GM13976 (cell line): ENCODE results near the gene PACSIN1.

Source experiments
- DNase-seq: peaks from one replicate; pipeline ENCODE4 v3.0.0; 2012; ENCODE audit warnings: low spot score
- in situ Hi-C: fragments of 300-500 bp; cut with MboI; formaldehyde crosslinking; loops from one replicate; pipeline ENCODE4 v1.12.0; 2022; ENCODE audit warnings: low sequenced_read_pairs, mixed read lengths, inconsistent platforms; ENCODE audit not compliant: unreplicated experiment
- TF ChIP-seq, protein P1 (sequence below): IDR thresholded peaks from 2 replicates; pipeline ENCODE4 v1.5.1; 2012; ENCODE audit warnings: borderline replicate concordance, mild to moderate bottlenecking; ENCODE audit not compliant: insufficient read depth; ENCODE audit errors: extremely low read depth, missing control alignments, control extremely low read depth

The PACSIN1 gene

DNA sequence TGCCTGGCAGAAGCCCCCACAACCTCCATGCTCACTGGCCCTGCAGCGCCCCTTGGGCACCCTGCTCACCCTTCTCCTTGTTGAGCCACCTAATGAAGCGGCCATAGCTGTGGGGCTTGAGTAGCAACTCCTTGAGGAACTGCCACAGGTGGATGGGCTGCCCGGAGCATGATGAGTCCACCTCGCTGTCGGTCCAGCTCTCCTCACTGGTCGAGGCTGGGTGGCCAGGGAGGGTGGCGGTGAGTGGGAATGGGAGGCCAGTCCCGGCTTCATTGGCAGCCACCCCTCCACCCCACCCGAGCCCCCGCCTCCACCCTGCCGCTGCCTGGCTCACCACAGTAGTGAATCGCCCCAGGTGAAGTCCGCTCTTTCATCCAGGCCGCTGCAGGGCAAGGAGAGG lies 73.3 kb downstream of the PACSIN1 start:
- TF ChIP-seq, protein P1, sequence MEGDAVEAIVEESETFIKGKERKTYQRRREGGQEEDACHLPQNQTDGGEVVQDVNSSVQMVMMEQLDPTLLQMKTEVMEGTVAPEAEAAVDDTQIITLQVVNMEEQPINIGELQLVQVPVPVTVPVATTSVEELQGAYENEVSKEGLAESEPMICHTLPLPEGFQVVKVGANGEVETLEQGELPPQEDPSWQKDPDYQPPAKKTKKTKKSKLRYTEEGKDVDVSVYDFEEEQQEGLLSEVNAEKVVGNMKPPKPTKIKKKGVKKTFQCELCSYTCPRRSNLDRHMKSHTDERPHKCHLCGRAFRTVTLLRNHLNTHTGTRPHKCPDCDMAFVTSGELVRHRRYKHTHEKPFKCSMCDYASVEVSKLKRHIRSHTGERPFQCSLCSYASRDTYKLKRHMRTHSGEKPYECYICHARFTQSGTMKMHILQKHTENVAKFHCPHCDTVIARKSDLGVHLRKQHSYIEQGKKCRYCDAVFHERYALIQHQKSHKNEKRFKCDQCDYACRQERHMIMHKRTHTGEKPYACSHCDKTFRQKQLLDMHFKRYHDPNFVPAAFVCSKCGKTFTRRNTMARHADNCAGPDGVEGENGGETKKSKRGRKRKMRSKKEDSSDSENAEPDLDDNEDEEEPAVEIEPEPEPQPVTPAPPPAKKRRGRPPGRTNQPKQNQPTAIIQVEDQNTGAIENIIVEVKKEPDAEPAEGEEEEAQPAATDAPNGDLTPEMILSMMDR, result no peak
- DNase-seq, result no peak

DNA sequence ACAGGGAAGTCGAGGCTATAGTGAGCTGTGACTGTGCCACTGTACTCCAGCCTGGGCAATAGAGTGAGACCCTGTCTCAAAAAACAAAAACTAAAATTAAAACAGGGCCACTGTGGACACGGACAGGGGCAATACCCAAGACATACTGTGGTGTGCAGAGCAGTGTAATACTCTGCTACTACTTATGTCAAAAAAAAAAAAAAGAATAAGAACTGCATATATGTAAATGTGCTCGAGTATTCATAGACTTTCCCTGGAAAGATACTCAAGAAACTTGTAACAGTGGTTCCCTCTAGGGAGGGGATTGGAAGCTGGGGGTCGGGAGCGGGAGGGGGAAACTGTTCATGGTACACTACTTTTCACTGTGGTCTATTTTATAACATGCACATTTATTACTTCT lies 74.3 kb downstream of the PACSIN1 start:
- TF ChIP-seq, protein P1, result no peak
- in situ Hi-C loops, result no loop called here

More for the DNA sequence above, 73.3 kb downstream of the PACSIN1 start:
- in situ Hi-C loops, result no loop called here

DNA sequence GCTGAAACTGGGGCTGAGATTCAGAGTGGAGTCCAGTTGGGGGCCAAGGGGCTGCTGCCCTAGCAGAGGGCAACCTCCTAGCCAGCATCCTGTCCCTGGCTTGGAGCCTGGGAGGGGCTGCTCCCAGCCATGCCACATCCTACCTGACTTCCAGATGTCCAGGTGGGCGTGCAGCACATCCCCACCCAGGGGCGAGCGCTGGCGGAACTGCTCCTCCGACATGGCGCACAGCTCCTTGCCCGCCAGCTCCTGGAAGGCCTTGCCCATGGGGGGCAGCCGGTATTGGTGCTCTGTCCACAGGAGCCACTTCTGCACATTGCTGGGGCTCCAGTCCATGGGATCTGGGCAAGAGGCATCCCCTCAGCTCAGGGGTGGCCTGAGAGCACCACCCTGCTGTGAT lies 75.0 kb downstream of the PACSIN1 start:
- in situ Hi-C loops, result no loop called here
- DNase-seq, result no peak
- TF ChIP-seq, protein P1, result no peak

More for the DNA sequence above, 74.3 kb downstream of the PACSIN1 start:
- DNase-seq, result no peak

DNA sequence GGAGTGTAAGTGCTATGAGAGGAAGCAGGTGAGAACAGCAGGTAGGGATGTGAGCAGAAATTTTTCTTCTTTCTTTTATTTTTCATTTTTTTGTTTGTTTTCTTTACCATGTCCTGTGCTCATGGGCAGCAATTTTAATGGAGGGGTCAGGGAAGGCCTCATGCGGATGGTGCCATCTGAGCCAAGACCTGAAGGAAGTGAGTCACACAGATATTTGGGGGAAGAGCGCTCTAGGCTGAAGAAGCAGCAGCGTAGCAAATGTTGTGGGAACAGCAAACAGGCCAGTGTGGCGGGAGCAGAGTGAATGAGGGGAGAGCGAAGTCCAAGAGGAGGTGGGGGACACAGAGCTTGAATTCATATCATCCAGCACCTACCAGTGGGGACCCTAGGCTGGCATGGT lies 77.5 kb downstream of the PACSIN1 start:
- in situ Hi-C loops, result no loop called here
- TF ChIP-seq, protein P1, result no peak
- no peak for DNase-seq

DNA sequence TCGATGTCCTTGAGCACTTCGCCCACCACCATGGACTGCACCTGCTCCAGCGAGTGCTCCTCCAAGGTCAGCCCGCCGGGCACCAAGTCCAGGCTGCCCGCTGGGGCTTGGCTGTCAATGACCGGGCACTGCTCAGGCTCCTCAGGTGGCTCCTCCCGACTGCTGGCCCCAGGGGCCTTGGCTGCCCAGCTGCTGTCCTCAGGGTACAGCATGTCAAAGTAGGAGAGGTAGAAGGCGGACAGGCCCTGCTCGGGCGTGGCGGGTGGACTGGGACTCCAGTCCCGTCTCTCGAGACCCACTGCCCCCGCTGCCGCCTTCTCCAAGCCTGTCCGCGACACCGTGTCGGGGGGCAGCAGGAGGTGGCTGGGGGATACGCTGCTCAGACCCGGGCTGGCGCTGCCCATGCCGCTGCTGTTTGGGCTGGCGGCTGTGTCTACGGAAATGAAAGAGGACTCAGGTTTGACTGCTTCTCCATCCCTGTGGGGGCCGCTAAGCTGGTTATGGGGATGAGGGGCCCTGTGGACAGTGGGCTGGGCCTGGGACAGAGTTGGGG lies 78.3 kb downstream of the PACSIN1 start:
- TF ChIP-seq, protein P1, result no peak
- in situ Hi-C loops, result no loop called here

DNA sequence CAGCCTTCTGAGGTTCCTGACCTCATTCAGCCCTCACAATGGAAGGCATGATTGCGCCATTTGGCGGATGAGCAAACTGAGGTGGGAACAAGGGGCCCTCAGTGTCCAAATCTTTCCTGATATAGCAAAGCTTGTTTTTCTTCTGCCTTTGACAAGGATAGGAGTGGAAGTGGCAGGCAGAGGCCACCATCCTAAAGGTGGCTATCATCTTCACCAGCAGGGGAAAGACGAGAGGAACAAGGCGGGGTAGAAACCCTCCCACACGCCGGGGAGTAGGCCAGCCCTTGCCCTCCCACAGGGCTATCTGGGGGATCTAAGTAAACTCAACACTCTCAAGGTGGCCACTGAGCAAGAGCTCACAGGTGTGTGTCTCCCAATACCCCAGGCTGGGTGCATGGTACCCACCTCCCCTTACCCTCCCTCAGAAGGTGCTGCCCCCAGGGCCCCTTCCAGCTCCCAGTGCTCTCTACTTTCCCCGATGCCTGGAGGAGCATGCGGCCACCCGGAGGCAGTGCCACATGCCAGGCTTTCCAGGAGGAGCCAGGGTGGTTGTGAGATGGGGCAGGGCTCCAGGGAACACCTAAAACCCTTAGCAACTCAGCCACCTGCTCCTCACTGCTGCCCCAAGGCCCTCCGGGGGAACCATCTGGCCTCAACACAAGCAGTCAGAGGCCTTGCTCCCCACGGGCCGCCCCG lies 79.0 kb downstream of the PACSIN1 start:
- no peak for DNase-seq
- in situ Hi-C loops, result no loop called here
- TF ChIP-seq, protein P1, result no peak

More for the DNA sequence above, 78.3 kb downstream of the PACSIN1 start:
- no peak for DNase-seq
